HL-60 (cell line): ENCODE data around the gene AGPAT1.

Source experiments
- CTCF ChIP-seq: IDR thresholded peaks from one replicate; pipeline ENCODE4 v1.5.1; 2011; ENCODE audit warnings: low read length, control low read depth, inconsistent platforms; ENCODE audit not compliant: insufficient read depth
- GABPA ChIP-seq: IDR thresholded peaks from 2 replicates; pipeline ENCODE4 v1.6.1; 2012; ENCODE audit warnings: low read depth
- POLR2AphosphoS5 ChIP-seq: IDR thresholded peaks from 2 replicates; pipeline ENCODE4 v1.6.1; 2012; ENCODE audit warnings: low read depth
- REST ChIP-seq: IDR thresholded peaks from 2 replicates; pipeline ENCODE4 v1.6.1; 2012; ENCODE audit warnings: low read depth; ENCODE audit not compliant: insufficient replicate concordance
- SPI1 ChIP-seq: IDR thresholded peaks from 2 replicates; pipeline ENCODE4 v1.6.1; 2012; ENCODE audit warnings: low read depth, mild to moderate bottlenecking, borderline replicate concordance

GRCh38 chr6:32171234-32171633 lies 4.7 kb downstream of the AGPAT1 start:
- TF ChIP-seq CTCF (no peak), SPI1 (no peak), POLR2AphosphoS5 (no peak), REST (no peak), GABPA (no peak)
